Endodermal cell (in vitro differentiated cells): Measurements from ENCODE around the gene LANCL2. TPM values are rescaled to one million over a fixed set of nuclear protein-coding genes. Genes with fewer than 3 reads are reported as not detected.

Experiments
- DNase-seq: peaks from one replicate; pipeline ENCODE4 v3.0.0-alpha.2; 2017
- H3K27ac ChIP-seq: 2 replicates; pipeline ENCODE4 v1.5.1; 2013; ENCODE audit warnings: mild to moderate bottlenecking, low read depth, low read length, moderate library complexity
- H3K27me3 ChIP-seq: 2 replicates; pipeline ENCODE4 v1.6.1; 2013; ENCODE audit warnings: mild to moderate bottlenecking, low read length, moderate library complexity; ENCODE audit not compliant: insufficient read depth, control insufficient read depth, poor library complexity, severe bottlenecking
- H3K36me3 ChIP-seq: 2 replicates; pipeline ENCODE4 v1.7.0; 2013; ENCODE audit warnings: mild to moderate bottlenecking, low read length, moderate library complexity; ENCODE audit not compliant: control insufficient read depth, insufficient read depth
- H3K4me1 ChIP-seq: one replicate; pipeline ENCODE4 v1.7.0; 2013; ENCODE audit warnings: low read length; ENCODE audit not compliant: control insufficient read depth, insufficient read depth
- H3K4me3 ChIP-seq: 2 replicates; pipeline ENCODE4 v1.5.1; 2013; ENCODE audit warnings: mild to moderate bottlenecking, low read length, moderate library complexity
- H3K9ac ChIP-seq: 2 replicates; pipeline ENCODE4 v1.6.1; 2013; ENCODE audit warnings: mild to moderate bottlenecking, low read length, moderate library complexity; ENCODE audit not compliant: poor library complexity, severe bottlenecking; ENCODE audit errors: extremely low read depth
- H3K9me3 ChIP-seq: 2 replicates; pipeline ENCODE4 v1.6.1; 2013; ENCODE audit warnings: mild to moderate bottlenecking, low read length, moderate library complexity; ENCODE audit not compliant: control insufficient read depth
- H3K27ac Mint-ChIP-seq: 2 replicates; pipeline ENCODE4 v1.8.0; 2020; ENCODE audit warnings: mixed read lengths
- H3K27me3 Mint-ChIP-seq: 2 replicates; pipeline ENCODE4 v1.8.0; 2021; ENCODE audit warnings: mild to moderate bottlenecking, mixed read lengths; ENCODE audit not compliant: insufficient read depth
- H3K36me3 Mint-ChIP-seq: 2 replicates; pipeline ENCODE4 v1.8.0; 2020; ENCODE audit warnings: low read depth, mixed read lengths
- H3K4me1 Mint-ChIP-seq: 2 replicates; pipeline ENCODE4 v1.8.0; 2020; ENCODE audit warnings: mixed read lengths
- H3K4me3 Mint-ChIP-seq: 2 replicates; pipeline ENCODE4 v1.8.0; 2020; ENCODE audit warnings: mild to moderate bottlenecking, moderate library complexity, mixed read lengths
- H3K9me3 Mint-ChIP-seq: 2 replicates; pipeline ENCODE4 v1.8.0; 2020; ENCODE audit warnings: mild to moderate bottlenecking, mixed read lengths
- CTCF ChIP-seq: fragments of 200-600 bp; sonication (generic); conservative IDR thresholded peaks from 2 replicates; pipeline ENCODE4 v1.5.0; 2021; ENCODE audit warnings: antibody characterized with exemption, mild to moderate bottlenecking
- WGBS, 2 experiments: methylation state at CpG; one replicate each; pipeline versions ENCODE4 v1.1.5 to v1.1.7; 2013; ENCODE audit warnings: missing lambda C conversion rate in 2 of 2, mixed read lengths in 1 of 2; ENCODE audit not compliant: insufficient coverage in 1 of 2, insufficient read length in 1 of 2; 5-methylcytosine and 5-hydroxymethylcytosine counted together
- total RNA-seq, 2 donors: library from RNA; stranded (reverse); fragmentation: NEBNext Ultra II Directional in 1 of 2; extraction: Animal tissue kit (Norgen Biotek cat#: 25700) in 1 of 2; gene quantifications; 2 replicates in 1 of 2; 3 replicates in 1 of 2; pipeline ENCODE4 v1.2.1, GENCODE V29; 2021

LANCL2 gene
- total RNA-seq, 2 donors from 2014 or later: 9.4 to 17.7 TPM

GRCh38 chr7:55326945-55327626 is 38.1 kb upstream of the LANCL2 start:
- Histone ChIP-seq H3K9me3 (no peaks in the 10 kb centered on the region), H3K27ac (no peak overlapping the region), H3K4me1 (no peaks in the 10 kb centered on the region), H3K9ac (no peak overlapping the region), H3K36me3 (no peaks in the 10 kb centered on the region), H3K4me3 (no peak overlapping the region), H3K27me3 (no peaks in the 10 kb centered on the region)
- H3K4me3 Mint-ChIP-seq: no peak overlapping the region
- H3K36me3 Mint-ChIP-seq: no peaks in the 10 kb centered on the region
- DNase-seq: no peak
- WGBS, 2 experiments: 90 to 93% methylated on average over 3 to 7 of the region's 7 CpGs
- no peaks in the 10 kb centered on the region for H3K27me3 Mint-ChIP-seq
- TF ChIP-seq CTCF: no peak
- H3K4me1 Mint-ChIP-seq: no peaks in the 10 kb centered on the region
- H3K9me3 Mint-ChIP-seq: peaks cover 4% of the 10 kb centered on the region
- H3K27ac Mint-ChIP-seq: no peak overlapping the region

GRCh38 chr7:55335151-55335550 is 30.0 kb upstream of the LANCL2 start:
- 93 to 100% methylated on average over 2 to 5 of the region's 5 CpGs for WGBS, 2 experiments
- no peaks in the 10 kb centered on the region for H3K4me1 Mint-ChIP-seq
- H3K27ac ChIP-seq: no peak overlapping the region
- H3K4me3 ChIP-seq: no peak overlapping the region
- no peaks in the 10 kb centered on the region for H3K36me3 Mint-ChIP-seq
- no peaks in the 10 kb centered on the region for H3K9me3 ChIP-seq
- no peak overlapping the region for H3K9ac ChIP-seq
- H3K27me3 ChIP-seq: no peaks in the 10 kb centered on the region
- no peak for TF ChIP-seq CTCF
- DNase-seq: no peak
- H3K4me3 Mint-ChIP-seq: no peak overlapping the region
- no peaks in the 10 kb centered on the region for H3K4me1 ChIP-seq
- peaks cover 1% of the 10 kb centered on the region for H3K9me3 Mint-ChIP-seq
- no peaks in the 10 kb centered on the region for H3K36me3 ChIP-seq
- no peaks in the 10 kb centered on the region for H3K27me3 Mint-ChIP-seq
- no peak overlapping the region for H3K27ac Mint-ChIP-seq

GRCh38 chr7:55335786-55336185 is 29.4 kb upstream of the LANCL2 start:
- no peaks in the 10 kb centered on the region for H3K36me3 Mint-ChIP-seq
- Histone ChIP-seq H3K9me3 (no peaks in the 10 kb centered on the region), H3K27ac (no peak overlapping the region), H3K4me3 (no peak overlapping the region), H3K27me3 (no peaks in the 10 kb centered on the region), H3K4me1 (no peaks in the 10 kb centered on the region), H3K36me3 (no peaks in the 10 kb centered on the region), H3K9ac (no peak overlapping the region)
- no peak overlapping the region for H3K27ac Mint-ChIP-seq
- no peak for TF ChIP-seq CTCF
- peaks cover 1% of the 10 kb centered on the region for H3K9me3 Mint-ChIP-seq
- H3K27me3 Mint-ChIP-seq: no peaks in the 10 kb centered on the region
- no peaks in the 10 kb centered on the region for H3K4me1 Mint-ChIP-seq
- DNase-seq: no peak
- 93 to 100% methylated on average over 3 to 5 of the region's 5 CpGs for WGBS, 2 experiments
- H3K4me3 Mint-ChIP-seq: no peak overlapping the region
